Stomach (tissue), 4 donors: Measurements from ENCODE around the gene CPEB2.

Source experiments
- POLR2A ChIP-seq, 4 donors: fragments of 450-650 bp; IDR thresholded peaks; one replicate each; pipeline ENCODE4 v1.6.1; 2016; ENCODE audit warnings: antibody characterized with exemption in 4 of 4, control low read depth in 2 of 4, mild to moderate bottlenecking in 1 of 4, moderate library complexity in 1 of 4
- TF ChIP-seq, protein P1 (sequence below), 7 experiments: fragments of 450-650 bp in 4 of 7; fragments of 200-600 bp in 3 of 7; sonication (generic) in 3 of 7; IDR thresholded peaks; one replicate each; pipeline ENCODE4 v1.5.1; 2016 to 2019; ENCODE audit warnings: antibody characterized with exemption in 7 of 7, control low read depth in 2 of 7, mild to moderate bottlenecking in 1 of 7

DNA sequence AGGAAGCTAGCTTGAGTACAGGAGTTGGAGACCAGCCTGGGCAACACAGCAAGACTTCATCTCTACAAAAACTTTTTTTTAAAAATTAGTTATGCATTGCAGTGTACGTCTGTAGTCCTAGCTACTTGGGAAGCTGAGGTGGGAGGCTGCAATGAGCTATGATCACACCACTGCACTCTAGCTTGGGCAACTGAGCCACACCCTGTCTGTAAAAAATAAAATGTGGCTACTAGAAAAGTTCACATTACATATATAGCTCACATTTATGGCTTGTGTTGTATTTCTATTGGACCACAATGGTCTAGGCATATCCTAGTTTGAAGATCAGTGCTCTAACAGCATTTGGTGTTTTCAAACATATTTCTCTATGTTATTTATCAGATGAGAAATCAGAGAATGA lies 11.8 kb upstream of the CPEB2 start:
- TF ChIP-seq, protein P1, sequence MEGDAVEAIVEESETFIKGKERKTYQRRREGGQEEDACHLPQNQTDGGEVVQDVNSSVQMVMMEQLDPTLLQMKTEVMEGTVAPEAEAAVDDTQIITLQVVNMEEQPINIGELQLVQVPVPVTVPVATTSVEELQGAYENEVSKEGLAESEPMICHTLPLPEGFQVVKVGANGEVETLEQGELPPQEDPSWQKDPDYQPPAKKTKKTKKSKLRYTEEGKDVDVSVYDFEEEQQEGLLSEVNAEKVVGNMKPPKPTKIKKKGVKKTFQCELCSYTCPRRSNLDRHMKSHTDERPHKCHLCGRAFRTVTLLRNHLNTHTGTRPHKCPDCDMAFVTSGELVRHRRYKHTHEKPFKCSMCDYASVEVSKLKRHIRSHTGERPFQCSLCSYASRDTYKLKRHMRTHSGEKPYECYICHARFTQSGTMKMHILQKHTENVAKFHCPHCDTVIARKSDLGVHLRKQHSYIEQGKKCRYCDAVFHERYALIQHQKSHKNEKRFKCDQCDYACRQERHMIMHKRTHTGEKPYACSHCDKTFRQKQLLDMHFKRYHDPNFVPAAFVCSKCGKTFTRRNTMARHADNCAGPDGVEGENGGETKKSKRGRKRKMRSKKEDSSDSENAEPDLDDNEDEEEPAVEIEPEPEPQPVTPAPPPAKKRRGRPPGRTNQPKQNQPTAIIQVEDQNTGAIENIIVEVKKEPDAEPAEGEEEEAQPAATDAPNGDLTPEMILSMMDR (IDR thresholded peaks at IDR 0.05): no peak
- no peak for TF ChIP-seq POLR2A (IDR thresholded peaks at IDR 0.05)
